Thoracic aorta (tissue), 2 donors: ENCODE data around the gene KRT79. TPM values are rescaled to one million over a fixed set of nuclear protein-coding genes. Genes with fewer than 3 reads are reported as not detected.

Experiments used
- ATAC-seq: fragments of 150-250 bp; one replicate; pipeline ENCODE4 v1.8.0; 2017; ENCODE audit warnings: low read depth; ENCODE audit not compliant: insufficient number of reproducible peaks, low FRiP score
- DNase-seq: peaks from one replicate; pipeline ENCODE4 v3.0.0-alpha.2; 2020; ENCODE audit warnings: low spot score
- H3K27ac ChIP-seq, 2 donors: fragments of 200-600 bp; sonication (generic); 1 replicate in 1 of 2; 2 replicates in 1 of 2; pipeline ENCODE4 v1.5.1; 2016; ENCODE audit warnings: mild to moderate bottlenecking in 2 of 2, moderate library complexity in 2 of 2
- H3K27me3 ChIP-seq: fragments of 200-600 bp; sonication (generic); replicated peaks from 2 replicates; pipeline ENCODE4 v1.6.0; 2016; ENCODE audit warnings: mild to moderate bottlenecking; ENCODE audit not compliant: insufficient read depth
- H3K36me3 ChIP-seq: fragments of 200-600 bp; sonication (generic); one replicate; pipeline ENCODE4 v1.5.1; 2016
- H3K4me1 ChIP-seq, 2 donors: fragments of 200-600 bp; sonication (generic); 1 replicate in 1 of 2; 2 replicates in 1 of 2; pipeline versions ENCODE4 v1.5.1 to v1.6.0; 2016; ENCODE audit warnings: low read depth in 2 of 2, mild to moderate bottlenecking in 1 of 2; ENCODE audit not compliant: control insufficient read depth in 1 of 2
- H3K4me3 ChIP-seq: fragments of 200-600 bp; sonication (generic); 2 replicates; pipeline ENCODE4 v1.5.1; 2016; ENCODE audit warnings: mild to moderate bottlenecking
- H3K9me3 ChIP-seq: fragments of 200-600 bp; sonication (generic); 2 replicates; pipeline ENCODE4 v1.5.1; 2016
- total RNA-seq, 2 donors: library from RNA; depleted of rRNA; stranded (reverse); fragments of >200 nt; gene quantifications; one replicate each; pipeline versions ENCODE4 v1.1.0 to v1.2.3, GENCODE V29; 2016
- TF ChIP-seq, protein P1 (sequence below): fragments of 200-600 bp; sonication (generic); IDR thresholded peaks from one replicate; pipeline ENCODE4 v1.5.1; 2019; ENCODE audit warnings: antibody characterized with exemption

Gene KRT79
- total RNA-seq, 2 donors from 2014 or later: not detected

- no peaks in the 10 kb centered on the region for H3K36me3 ChIP-seq
- TF ChIP-seq, protein P1, sequence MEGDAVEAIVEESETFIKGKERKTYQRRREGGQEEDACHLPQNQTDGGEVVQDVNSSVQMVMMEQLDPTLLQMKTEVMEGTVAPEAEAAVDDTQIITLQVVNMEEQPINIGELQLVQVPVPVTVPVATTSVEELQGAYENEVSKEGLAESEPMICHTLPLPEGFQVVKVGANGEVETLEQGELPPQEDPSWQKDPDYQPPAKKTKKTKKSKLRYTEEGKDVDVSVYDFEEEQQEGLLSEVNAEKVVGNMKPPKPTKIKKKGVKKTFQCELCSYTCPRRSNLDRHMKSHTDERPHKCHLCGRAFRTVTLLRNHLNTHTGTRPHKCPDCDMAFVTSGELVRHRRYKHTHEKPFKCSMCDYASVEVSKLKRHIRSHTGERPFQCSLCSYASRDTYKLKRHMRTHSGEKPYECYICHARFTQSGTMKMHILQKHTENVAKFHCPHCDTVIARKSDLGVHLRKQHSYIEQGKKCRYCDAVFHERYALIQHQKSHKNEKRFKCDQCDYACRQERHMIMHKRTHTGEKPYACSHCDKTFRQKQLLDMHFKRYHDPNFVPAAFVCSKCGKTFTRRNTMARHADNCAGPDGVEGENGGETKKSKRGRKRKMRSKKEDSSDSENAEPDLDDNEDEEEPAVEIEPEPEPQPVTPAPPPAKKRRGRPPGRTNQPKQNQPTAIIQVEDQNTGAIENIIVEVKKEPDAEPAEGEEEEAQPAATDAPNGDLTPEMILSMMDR: no peak
Measured at GRCh38 chr12:52822771-52823510, 11.2 kb downstream of the KRT79 start.

DNA sequence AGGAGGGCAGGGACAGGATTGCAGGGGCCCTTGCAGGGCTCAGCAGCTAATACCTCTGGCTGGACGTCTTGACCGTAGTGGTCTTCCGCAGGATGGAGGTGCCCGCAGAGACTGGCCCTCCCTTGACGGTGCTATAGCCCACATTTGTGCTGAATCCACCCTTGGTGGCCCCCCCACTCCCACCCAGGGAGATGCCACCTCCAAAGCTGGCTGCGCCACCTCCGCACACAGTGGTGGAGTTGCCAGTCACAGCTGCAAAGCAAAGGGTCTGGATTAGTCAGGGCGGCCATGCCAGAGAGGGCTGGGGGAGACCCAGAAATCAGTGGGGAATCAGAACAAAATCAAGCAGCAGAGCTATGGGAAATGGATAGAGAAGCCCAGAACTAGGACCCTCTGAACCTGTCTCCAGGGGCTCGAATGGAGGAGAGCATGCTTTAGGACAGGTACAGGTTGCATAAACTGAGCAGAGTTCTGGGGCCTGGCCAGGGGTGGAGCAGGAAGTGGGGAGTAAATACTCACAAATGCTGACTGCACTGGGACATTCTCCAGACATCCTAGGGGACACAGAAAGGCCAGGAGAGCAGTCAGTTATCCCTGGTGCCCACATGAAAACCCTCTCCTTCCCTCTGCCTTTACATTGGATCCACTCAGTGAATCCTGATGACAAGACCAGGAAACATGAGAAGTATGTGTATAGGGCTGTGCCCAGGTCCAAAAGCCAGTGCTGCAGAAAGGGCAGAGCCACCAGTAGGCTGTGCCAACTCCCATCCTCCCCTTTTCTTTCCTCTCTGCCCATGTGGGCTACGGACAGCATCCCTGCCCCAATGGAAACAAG is 12.1 kb downstream of the KRT79 start:
- H3K36me3 ChIP-seq: no peaks in the 10 kb centered on the region
- peaks cover 3 to 4% of the 10 kb centered on the region in 2 donors for H3K4me1 ChIP-seq
- ATAC-seq: no peak
- no peak overlapping the region for H3K27ac ChIP-seq
- DNase-seq: no peak
- TF ChIP-seq, protein P1: no peak
- H3K4me3 ChIP-seq: no peak overlapping the region
- H3K27me3 ChIP-seq: no peaks in the 10 kb centered on the region
- no peaks in the 10 kb centered on the region for H3K9me3 ChIP-seq

More at GRCh38 chr12:52822771-52823510, 11.2 kb downstream of the KRT79 start:
- Histone ChIP-seq H3K9me3 (no peaks in the 10 kb centered on the region), H3K27me3 (no peaks in the 10 kb centered on the region), H3K27ac (no peak overlapping the region), H3K4me3 (no peak overlapping the region), H3K4me1 (peaks cover 3 to 4% of the 10 kb centered on the region in 2 donors)
- ATAC-seq (no peak), DNase-seq (no peak)

DNA sequence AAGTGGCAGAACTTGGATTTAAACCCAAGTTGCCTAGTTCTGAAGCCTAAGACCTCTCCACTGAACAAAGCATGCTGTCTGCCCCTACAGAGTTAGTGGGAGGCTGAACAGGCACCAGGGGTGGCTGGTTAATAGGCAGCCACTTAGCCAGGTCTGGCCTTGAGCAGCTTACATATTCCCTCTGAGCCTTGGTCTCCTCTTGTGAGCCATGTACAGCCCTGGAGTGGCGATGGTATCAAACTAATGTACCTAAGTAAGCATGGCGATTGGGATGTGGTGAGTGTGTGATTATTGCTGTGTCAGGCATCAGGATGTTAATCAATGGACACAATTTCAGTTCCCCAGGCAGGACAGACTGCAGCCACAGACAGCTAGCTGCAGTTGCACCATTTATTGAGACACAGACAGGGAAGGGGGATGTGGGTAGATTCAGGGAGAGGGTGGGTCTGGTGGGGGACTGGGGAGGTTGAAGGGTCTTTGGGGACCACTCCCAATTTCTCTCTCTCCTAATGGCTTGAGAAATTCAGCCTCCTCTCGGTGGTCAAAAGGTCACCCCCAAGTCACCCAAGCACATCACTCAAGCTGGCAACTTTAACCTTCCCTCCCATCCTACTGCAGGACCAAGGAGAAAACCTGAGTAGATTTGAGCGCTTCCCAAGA is 12.9 kb downstream of the KRT79 start:
- Histone ChIP-seq H3K4me1 (peaks cover 3 to 4% of the 10 kb centered on the region in 2 donors), H3K27ac (no peak overlapping the region)
- no peak for ATAC-seq

DNA sequence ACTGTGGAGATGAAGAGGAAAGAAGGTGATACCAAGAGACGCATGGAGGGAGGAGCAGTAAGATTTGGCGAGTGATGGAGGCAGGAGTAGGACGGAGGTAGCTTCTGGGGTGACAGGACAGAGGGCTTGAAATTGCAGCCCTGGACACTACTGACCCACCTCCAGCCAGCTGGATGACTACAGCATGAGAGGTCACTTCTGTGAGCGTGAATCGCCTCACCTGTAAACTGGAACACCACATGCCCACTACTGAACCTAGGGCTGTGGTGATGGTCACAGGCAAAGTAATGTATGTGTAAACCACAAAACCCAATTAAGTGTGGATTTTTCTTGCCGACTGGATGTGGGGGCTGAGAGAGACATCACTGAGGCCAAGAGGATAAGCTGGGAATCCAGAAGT is 13.6 kb downstream of the KRT79 start:
- no peak overlapping the region for H3K27ac ChIP-seq
- DNase-seq (no peak), ATAC-seq (no peak)
- TF ChIP-seq, protein P1: no peak
- peaks cover 3 to 4% of the 10 kb centered on the region in 2 donors for H3K4me1 ChIP-seq
- H3K36me3 ChIP-seq: no peaks in the 10 kb centered on the region
- H3K27me3 ChIP-seq: no peaks in the 10 kb centered on the region
- H3K9me3 ChIP-seq: no peaks in the 10 kb centered on the region
- H3K4me3 ChIP-seq: no peak overlapping the region

More for the DNA sequence above, 12.9 kb downstream of the KRT79 start:
- H3K4me3 ChIP-seq: no peak overlapping the region
- H3K27me3 ChIP-seq: no peaks in the 10 kb centered on the region
- TF ChIP-seq, protein P1: no peak
- no peaks in the 10 kb centered on the region for H3K36me3 ChIP-seq
- DNase-seq: no peak
- H3K9me3 ChIP-seq: no peaks in the 10 kb centered on the region
